ENCODE results near the gene IL23A. TPM values are rescaled to one million over a fixed set of nuclear protein-coding genes. Genes with fewer than 3 reads are reported as not detected.

IL23A gene
- total RNA-seq, 1 donor from 2014 or later, result 5.6 TPM

DNA sequence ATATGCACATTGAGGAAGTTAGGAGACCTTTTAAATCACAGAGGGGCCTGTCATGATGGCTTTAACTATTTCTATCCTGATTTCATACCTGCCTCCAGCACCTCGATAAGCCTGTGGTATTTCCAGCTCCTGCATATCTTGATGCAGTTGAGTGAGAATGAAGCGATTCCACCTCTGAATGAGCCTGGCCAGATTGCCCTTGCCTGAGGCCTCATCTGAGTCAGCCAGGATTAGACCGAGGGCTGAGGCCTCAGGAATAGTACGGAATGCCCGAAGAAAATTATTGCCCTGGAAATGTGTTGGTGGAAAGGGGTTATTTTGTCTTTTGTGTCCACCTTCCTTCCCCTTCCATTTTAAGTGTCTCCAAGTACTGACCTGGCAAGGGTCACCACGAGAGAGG lies 14.5 kb upstream of the IL23A start:
- TF ChIP-seq, protein P1, sequence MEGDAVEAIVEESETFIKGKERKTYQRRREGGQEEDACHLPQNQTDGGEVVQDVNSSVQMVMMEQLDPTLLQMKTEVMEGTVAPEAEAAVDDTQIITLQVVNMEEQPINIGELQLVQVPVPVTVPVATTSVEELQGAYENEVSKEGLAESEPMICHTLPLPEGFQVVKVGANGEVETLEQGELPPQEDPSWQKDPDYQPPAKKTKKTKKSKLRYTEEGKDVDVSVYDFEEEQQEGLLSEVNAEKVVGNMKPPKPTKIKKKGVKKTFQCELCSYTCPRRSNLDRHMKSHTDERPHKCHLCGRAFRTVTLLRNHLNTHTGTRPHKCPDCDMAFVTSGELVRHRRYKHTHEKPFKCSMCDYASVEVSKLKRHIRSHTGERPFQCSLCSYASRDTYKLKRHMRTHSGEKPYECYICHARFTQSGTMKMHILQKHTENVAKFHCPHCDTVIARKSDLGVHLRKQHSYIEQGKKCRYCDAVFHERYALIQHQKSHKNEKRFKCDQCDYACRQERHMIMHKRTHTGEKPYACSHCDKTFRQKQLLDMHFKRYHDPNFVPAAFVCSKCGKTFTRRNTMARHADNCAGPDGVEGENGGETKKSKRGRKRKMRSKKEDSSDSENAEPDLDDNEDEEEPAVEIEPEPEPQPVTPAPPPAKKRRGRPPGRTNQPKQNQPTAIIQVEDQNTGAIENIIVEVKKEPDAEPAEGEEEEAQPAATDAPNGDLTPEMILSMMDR (IDR thresholded peaks at IDR 0.05), result no peak
- CTCF ChIA-PET, result no interaction called here
- Mint-ChIP-seq H3K4me3 (no peak overlapping the region), H3K9me3 (no peaks in the 10 kb centered on the region), H3K4me1 (no peaks in the 10 kb centered on the region), H3K36me3 (ENCODE audit: low read depth) (peaks cover 76% of the 10 kb centered on the region), H3K27ac (no peak overlapping the region), H3K27me3 (no peaks in the 10 kb centered on the region)
- intact Hi-C loops (cut with micrococcal nuclease), result no loop called here
- POLR2A ChIA-PET, result no interaction called here
- ATAC-seq (ENCODE audit: low read depth), result no peak
- DNase-seq, result no peak

DNA sequence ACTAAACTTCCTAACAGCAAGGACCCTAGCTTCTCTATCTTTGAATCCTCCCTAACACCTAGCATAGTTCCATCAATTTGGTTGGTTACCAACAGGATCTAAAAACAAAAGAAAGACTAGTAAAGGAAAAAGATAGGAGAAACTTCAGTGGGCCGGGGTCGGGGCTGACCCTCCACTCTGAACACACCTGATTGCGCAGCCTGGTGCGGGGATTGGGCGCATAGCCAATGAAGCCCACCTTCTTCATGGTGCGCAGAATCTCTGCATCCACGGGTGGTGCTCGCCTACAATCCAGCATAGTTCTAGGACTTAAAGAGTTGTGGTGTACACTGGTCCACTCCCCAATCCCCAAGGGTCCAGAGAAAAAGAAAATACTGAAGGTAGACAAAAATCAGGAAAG lies 12.6 kb upstream of the IL23A start:
- Mint-ChIP-seq H3K27ac (no peak overlapping the region), H3K4me3 (no peak overlapping the region), H3K27me3 (no peaks in the 10 kb centered on the region), H3K4me1 (no peaks in the 10 kb centered on the region), H3K9me3 (no peaks in the 10 kb centered on the region), H3K36me3 (ENCODE audit: low read depth) (peaks cover 69% of the 10 kb centered on the region)
- DNase-seq, result no peak
- CTCF ChIA-PET, result interaction anchor here (1.2 kb wide), 1 partner anchor 25 kb away, joined by 3 read pairs; no protein-coding TSS in a partner anchor
- TF ChIP-seq, protein P1 (IDR thresholded peaks at IDR 0.05), result no peak
- POLR2A ChIA-PET, result interaction anchor here (1.1 kb wide), 1 partner anchor 8 kb away, joined by 3 read pairs; the partner anchor contains the start of gene PAN2
- ATAC-seq (ENCODE audit: low read depth), result no peak
- intact Hi-C loops (cut with micrococcal nuclease), result no loop called here

DNA sequence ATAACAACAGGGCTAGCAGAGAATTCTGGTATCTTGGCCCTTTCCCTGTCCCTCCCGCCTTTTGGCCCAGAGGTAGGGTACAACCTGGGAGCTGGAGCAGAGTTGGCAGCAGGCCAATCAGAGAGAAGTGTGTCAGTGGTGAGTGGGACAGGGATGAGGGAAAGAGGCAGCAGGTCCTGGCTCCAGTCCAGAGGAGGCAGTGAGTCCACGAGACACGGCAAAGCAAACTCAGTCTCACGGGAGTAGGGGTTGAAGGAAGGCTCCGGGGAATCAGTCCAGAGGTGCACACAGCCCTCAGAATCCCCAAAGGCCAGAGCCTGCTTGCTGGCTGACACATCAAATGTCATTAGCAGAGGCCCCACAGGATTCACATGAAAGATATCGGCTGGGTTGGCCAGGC lies 12.2 kb upstream of the IL23A start:
- ATAC-seq (ENCODE audit: low read depth) (no peak), DNase-seq (no peak)
- Mint-ChIP-seq H3K36me3 (ENCODE audit: low read depth) (peaks cover 73% of the 10 kb centered on the region), H3K4me3 (no peak overlapping the region), H3K9me3 (no peaks in the 10 kb centered on the region), H3K4me1 (no peaks in the 10 kb centered on the region), H3K27me3 (no peaks in the 10 kb centered on the region), H3K27ac (no peak overlapping the region)
- CTCF ChIA-PET, result interaction anchor here (1.2 kb wide), 1 partner anchor 25 kb away, joined by 3 read pairs; no protein-coding TSS in a partner anchor
- TF ChIP-seq, protein P1 (IDR thresholded peaks at IDR 0.05), result no peak
- POLR2A ChIA-PET, result no interaction called here
- intact Hi-C loops (cut with micrococcal nuclease), result no loop called here

DNA sequence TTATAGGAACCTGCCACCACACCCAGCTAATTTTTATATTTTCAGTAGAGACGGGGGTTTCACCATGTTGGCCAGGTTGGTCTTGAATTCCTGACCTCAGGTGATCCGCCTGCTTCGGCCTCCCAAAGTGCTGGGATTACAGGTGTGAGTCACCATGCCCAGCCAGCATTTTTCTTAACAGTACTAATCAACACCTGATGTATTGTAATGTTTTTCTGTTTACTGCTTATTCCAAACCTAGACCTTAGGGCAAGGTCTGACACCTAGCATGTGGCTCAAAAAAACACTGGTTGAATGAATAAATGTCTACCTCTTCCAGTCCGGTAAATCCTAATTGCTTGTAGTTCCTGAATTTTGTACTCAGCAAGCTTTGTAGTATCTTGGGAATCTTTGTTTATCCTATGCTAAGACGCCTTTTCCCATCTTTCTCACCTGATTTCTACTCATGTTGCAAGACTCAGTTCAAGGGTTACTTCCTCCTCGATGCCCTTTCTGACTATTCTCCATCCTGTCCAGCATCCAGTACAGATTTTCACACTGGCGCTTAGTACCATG lies 7.7 kb upstream of the IL23A start:
- intact Hi-C loops (cut with micrococcal nuclease), result loop anchor here (10.0 kb wide), 1 partner anchor 304 kb away; the partner anchor contains the start of gene BAZ2A
- H3K4me1 Mint-ChIP-seq, result peaks cover 21% of the 10 kb centered on the region
- TF ChIP-seq, protein P1 (IDR thresholded peaks at IDR 0.05), result no peak
- H3K4me3 Mint-ChIP-seq, result no peak overlapping the region
- H3K36me3 Mint-ChIP-seq (ENCODE audit: low read depth), result peaks cover 39% of the 10 kb centered on the region
- no peak for ATAC-seq (ENCODE audit: low read depth)
- H3K27ac Mint-ChIP-seq, result no peak overlapping the region
- no peak for DNase-seq
- H3K27me3 Mint-ChIP-seq, result no peaks in the 10 kb centered on the region
- H3K9me3 Mint-ChIP-seq, result no peaks in the 10 kb centered on the region
- CTCF ChIA-PET, result no interaction called here
- POLR2A ChIA-PET, result interaction anchor here (0.7 to 0.8 kb wide), 2 partner anchors 15 to 349 kb away, joined by 3 to 5 read pairs; no protein-coding TSS in a partner anchor

DNA sequence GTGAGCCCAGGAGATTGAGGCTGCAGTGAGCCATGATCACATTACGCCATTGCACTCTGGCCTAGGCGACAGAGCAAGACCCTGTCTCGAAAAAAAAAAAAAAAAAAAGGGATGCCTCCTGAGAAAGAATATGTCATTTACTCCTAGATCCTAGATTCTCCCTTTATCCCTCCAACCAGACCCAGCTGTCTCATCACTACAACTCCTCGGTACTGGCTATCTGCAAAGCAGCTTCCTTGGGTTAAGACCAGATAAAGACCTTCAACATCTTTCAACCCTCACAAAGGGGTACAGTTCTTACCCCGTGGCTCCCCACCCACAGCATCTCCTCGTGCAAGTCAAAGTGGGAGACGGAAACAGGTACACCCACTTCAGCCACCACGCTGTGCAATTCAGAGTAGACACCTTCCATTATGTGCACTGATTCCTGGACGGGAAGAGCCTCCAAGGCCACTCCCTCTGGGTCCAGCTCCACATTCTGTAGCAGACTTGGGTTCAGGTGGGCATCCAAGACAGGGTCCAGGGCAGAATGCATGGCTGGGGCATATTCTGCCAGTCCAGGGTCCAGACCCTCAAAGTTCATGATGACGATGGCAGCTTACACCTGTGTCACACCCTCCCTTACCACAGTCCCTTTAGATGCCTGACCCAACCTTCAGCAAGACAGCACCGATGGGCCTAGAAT lies 6.0 kb upstream of the IL23A start:
- ATAC-seq (ENCODE audit: low read depth), result no peak
- ChIA-PET CTCF (interaction anchor here (0.7 to 1.3 kb wide), 4 partner anchors 17 to 128 kb away, joined by 3 to 5 read pairs (median 4); partner anchors contain the start of genes CNPY2 and STAT2), POLR2A (interaction anchor here (0.5 to 4.8 kb wide), 28 partner anchors 10 to 1150 kb away, joined by 3 to 61 read pairs (median 5); partner anchors contain the start of genes ANKRD52, CNPY2, COQ10A and CS)
- H3K9me3 Mint-ChIP-seq, result no peaks in the 10 kb centered on the region
- peaks cover 22% of the 10 kb centered on the region for H3K36me3 Mint-ChIP-seq (ENCODE audit: low read depth)
- TF ChIP-seq, protein P1 (IDR thresholded peaks at IDR 0.05), result no peak
- intact Hi-C loops (cut with micrococcal nuclease), result loop anchor here (1.0 to 10.0 kb wide), 5 partner anchors 32 to 302 kb away; partner anchors contain the start of genes BAZ2A, CS, SPRYD4 and TIMELESS
- no peaks in the 10 kb centered on the region for H3K27me3 Mint-ChIP-seq
- no peak for DNase-seq
- peak overlapping the region; percentile 96 for H3K4me3 Mint-ChIP-seq
- peak overlapping the region; percentile 100 for H3K27ac Mint-ChIP-seq
- H3K4me1 Mint-ChIP-seq, result peaks cover 33% of the 10 kb centered on the region

Data from activated B cell treated with CpG ODN at 0.5 μM for 24 hours (primary cell).